Heart left ventricle (tissue), 13 donors: Measurements from ENCODE around the gene ZNF544.

ENCODE experiments used
- POLR2A ChIP-seq, 2 donors: fragments of 450-650 bp; IDR thresholded peaks; one replicate each; pipeline ENCODE4 v1.6.1; 2017; ENCODE audit warnings: antibody characterized with exemption in 2 of 2, mild to moderate bottlenecking in 2 of 2, moderate library complexity in 2 of 2
- TF ChIP-seq, protein P1 (sequence below), 12 donors: fragments of 200-600 bp; sonication (generic) in 4 of 12; IDR thresholded peaks; one replicate each; pipeline versions ENCODE4 v1.5.0 to v1.8.0; 2018 to 2022; ENCODE audit warnings: antibody characterized with exemption in 12 of 12, mild to moderate bottlenecking in 5 of 12
- donor health status: ischemic (EF 13 %, LVEDD 7.1; RV severe dilation, severe dysfunction).
- donor health status: DM: no; HTN: yes; CAD: no.
- donor health status: DM: no; HTN: no; CAD: no.
- donor health status: ischemic (EF 25% LVEDD 6.9; RV normal size, moderate dysfunction).
- donor health status: ischemic (EF 25% LVEDD 5.7; RV mildly dilated, moderate dysfunction).
- donor health status: ischemic (EF 35%, LVEDD 5.7; RV mildly dilated, moderate dysfunction).
- donor health status: nonischemic (EF 11% LVEDD 7.7; RV severe dilation, severe dysfunction).
- donor health status: DM: yes; HTN: yes; CAD: no.
- donor health status: PGD.
- donor health status: ischemic (EF 29% LVEDD 5.4; RV normal size, mild dysfunction).
- donor health status: nonischemic (EF 23%, LVEDD 6.1; RV moderate dilation, normal function).

DNA sequence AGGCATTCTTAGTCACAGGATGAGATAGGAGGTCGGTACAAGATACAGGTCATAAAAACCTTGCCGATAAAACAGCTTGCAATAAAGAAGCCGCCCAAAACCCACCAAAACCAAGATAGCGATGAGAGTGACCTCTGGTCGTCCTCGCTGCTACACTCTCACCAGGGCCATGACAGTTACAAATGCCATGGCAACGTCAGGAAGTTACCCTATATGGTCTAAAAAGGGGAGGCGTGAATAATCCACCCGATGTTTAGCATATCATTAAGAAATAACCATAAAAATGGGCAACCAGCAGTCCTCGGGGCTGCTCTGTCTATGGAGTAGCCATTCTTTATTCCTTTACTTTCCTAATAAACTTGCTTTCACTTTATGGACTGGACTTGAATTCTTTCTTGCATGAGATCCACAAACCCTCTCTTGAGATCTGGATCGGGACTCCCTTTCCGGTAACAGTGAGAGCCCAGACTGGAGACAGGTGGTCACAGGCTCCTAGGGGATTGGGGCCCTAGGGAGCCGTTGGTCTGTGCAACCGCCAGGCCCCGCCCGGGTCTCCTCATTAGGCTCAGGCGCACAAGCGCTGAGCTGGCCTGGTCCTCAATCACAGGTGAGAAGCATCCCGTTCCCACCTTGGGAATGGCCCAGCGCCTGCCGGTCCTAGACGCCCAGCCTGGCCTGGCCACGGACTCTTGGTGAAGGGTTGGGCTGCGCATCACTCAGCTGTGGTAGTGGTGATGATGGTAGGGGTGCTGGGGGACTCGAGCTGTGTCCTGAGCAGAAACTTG is 10.9 kb upstream of the ZNF544 start:
- TF ChIP-seq, protein P1, sequence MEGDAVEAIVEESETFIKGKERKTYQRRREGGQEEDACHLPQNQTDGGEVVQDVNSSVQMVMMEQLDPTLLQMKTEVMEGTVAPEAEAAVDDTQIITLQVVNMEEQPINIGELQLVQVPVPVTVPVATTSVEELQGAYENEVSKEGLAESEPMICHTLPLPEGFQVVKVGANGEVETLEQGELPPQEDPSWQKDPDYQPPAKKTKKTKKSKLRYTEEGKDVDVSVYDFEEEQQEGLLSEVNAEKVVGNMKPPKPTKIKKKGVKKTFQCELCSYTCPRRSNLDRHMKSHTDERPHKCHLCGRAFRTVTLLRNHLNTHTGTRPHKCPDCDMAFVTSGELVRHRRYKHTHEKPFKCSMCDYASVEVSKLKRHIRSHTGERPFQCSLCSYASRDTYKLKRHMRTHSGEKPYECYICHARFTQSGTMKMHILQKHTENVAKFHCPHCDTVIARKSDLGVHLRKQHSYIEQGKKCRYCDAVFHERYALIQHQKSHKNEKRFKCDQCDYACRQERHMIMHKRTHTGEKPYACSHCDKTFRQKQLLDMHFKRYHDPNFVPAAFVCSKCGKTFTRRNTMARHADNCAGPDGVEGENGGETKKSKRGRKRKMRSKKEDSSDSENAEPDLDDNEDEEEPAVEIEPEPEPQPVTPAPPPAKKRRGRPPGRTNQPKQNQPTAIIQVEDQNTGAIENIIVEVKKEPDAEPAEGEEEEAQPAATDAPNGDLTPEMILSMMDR (IDR thresholded peaks at IDR 0.05): no peak
- TF ChIP-seq POLR2A (IDR thresholded peaks at IDR 0.05): no peak
